ENCODE measurements around the gene ITGA1.

- TF ChIP-seq CTCF (conservative IDR thresholded peaks at IDR 0.05 in 1 of 2, IDR thresholded peaks at IDR 0.05 in 1 of 2; ENCODE audit: extremely low read depth in 1 of 2, insufficient read depth in 1 of 2, low read depth in 1 of 2, low read length in 2 of 2) (peak; percentile 85 to 88), EZH2 (IDR thresholded peaks at IDR 0.05; ENCODE audit: borderline replicate concordance, low read length) (no peak)
Measured at GRCh38 chr5:52948418-52949076, 160.8 kb downstream of the ITGA1 start.
